ENCODE measurements around the gene CUL3. TPM values are rescaled to one million over a fixed set of nuclear protein-coding genes. Genes with fewer than 3 reads are reported as not detected.

CUL3 gene
- total RNA-seq, 1 donor from 2014 or later, result 45.5 TPM

DNA sequence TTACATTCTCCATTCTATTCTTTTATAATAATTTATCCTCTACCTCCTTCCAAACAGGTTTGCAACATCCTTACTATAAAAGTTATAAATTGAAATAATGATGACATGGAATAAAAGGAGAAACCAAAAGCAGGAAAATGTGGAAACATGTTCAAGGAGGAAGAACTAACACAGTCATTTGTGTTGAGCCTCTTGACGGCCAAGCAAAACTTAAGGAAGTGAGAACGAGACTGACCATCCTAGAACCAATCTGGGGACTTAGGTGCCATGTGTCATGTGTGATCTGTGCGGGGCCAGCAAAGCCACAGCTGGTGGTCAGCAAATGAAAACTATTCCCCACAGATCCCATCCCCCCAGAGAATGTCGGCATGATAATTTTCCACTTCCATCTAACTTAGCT, 157.7 kb downstream of the CUL3 start:
- DNase-seq (ENCODE audit: low spot score), result no peak

DNA sequence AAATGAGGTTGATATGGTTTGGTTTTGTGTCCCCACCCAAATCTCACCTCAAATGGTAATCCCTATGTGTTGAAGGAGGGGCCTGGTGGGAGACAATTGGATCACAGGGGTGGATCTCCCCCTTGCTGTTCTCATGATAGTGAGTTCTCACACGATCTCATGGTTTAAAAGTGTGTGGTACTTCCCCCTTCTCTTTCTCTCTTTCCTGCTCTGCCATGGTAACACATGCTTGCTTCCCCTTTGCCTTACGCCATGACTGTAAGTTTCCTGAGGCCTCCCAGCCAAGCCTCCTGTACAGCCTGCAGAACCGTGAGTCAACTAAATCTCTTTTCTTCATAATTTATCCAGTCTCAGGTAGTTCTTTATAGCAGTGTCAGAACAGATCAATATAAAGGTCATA, 158.5 kb downstream of the CUL3 start:
- no peak for DNase-seq (ENCODE audit: low spot score)

DNA sequence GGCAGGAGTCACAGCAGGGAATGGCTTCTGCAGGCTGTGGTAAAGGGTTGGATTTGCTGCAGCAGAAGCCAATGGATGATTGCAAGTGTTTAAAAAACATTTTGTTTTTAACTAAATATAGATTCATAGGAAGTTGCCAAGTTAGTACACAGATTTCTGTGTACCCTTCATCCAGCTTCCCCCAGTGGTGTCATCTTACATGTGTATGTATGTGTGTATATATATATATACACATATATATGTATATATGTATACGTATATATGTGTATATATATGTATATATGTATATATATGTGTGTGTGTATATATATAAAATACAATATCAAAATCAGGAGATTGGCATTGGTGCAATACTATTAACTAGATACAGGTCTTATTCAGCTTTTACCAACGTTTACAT, 164.1 kb downstream of the CUL3 start:
- DNase-seq (ENCODE audit: low spot score), result no peak

Other genes starting within 250 kb of the CUL3 start
- 10.1 TPM for gene FAM124B, start 183.3 kb downstream of the CUL3 start, total RNA-seq (ENCODE audit: insufficient read depth, low replicate concordance)
- not detected for gene CCDC195, start 131.0 kb upstream of the CUL3 start, total RNA-seq (ENCODE audit: insufficient read depth, low replicate concordance)

All from umbilical cord (tissue), 2 donors.